Fibroblast of skin of scalp (primary cell): ENCODE results near the gene SERINC2.
A peak's percentile ranks its signal among the peaks of the same experiment; 100 is the strongest.
"Not testable (repeated sequence)": the region's sequence is repeated elsewhere in the genome, so short reads cannot be mapped to it uniquely, and the experiment has no call there.

Source experiments
- DNase-seq: peaks from one replicate; pipeline ENCODE4 v3.0.0-alpha.2; 2013

The SERINC2 gene

DNA sequence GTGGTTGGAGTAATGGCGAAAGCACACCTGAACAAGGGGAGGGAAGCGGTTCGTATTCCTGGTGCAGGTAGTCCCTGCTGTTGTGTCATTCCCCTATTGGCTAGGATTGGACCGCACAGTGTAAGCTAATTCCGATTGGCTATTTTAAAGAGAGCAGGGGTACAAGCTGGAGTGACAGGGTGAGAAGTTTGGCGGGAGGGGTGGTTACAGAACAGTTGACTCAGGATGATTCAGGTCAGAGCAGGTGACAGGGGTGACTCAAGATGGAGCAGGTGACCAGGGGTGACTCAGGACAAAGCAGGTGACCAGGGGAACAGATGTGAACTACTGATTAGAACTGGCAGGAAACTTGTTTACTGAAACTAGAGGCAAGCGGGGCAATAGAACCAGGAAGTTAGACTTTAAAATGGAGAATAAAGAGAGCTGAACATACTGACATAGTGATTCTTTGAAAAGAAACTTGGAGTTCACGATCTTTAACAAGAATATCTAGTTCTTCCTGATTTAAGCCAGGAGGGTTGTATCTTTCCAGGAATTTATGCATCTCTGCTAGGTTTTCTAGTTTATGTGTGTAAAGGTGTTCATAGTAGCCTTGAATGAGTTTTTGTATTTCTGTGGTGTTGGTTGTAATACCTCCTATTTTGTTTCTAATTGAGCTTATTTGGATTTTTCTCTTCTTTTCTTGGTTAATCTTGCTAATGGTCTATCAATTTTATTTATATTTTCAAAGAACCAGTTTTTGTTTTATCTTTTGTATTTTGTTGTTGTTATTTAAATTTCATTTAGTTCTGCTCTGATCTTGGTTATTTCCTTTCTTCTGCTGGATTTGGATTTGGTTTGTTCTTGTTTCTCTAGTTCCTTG lies 58.7 kb downstream of the SERINC2 start:
- not testable (repeated sequence) for DNase-seq

DNA sequence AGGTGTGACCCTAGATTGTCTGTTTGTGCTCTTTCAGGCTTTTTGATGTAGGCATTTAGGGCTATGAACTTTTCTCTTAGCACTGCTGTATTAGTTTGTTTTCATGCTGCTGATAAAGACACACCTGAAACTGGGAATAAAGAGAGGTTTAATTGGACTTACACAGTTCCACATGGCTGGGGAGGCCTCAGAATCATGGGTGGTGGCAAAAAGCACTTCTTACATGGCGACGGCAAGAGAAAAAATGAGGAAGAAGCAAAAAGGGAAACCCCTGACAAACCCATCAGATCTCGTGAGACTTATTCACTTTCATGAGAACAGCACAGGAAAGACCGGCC lies 59.3 kb downstream of the SERINC2 start:
- DNase-seq, result not testable (repeated sequence)

DNA sequence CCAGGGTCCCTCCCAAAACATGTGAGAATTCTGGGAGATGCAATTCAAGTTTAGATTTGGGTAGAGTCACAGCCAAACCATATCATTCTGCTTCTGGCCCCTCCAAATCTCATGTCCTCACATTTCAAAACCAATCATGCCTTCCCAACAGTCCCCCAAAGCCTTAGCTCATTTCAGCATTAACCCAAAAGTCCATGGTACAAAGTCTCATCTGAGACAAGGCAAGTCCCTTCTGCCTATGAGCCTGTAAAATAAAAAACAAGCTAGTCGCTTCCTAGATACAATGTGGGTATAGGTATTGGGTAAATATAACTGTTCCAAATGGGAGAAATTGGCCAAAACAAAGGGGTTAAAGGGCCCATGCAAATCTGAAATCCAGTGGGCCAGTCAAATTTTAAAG lies 59.7 kb downstream of the SERINC2 start:
- DNase-seq, result not testable (repeated sequence)

DNA sequence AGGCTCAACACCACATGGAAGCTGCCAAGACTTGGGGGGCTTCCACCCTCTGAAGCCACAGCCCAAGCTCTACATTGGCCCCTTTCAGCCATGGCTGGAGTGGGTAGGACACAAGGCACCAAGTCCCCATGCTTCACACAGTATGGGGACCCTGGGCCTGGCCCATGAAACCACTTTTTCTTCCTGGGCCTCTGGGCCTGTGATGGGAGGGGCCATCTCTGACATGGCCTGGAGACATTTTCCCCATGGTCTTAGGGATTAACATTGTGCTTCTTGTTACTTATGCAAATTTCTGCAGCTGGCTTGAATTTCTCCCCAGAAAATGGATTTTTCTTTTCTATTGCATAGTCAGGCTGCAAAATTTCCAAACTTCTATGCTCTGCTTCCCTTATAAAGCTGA lies 60.5 kb downstream of the SERINC2 start:
- not testable (repeated sequence) for DNase-seq

DNA sequence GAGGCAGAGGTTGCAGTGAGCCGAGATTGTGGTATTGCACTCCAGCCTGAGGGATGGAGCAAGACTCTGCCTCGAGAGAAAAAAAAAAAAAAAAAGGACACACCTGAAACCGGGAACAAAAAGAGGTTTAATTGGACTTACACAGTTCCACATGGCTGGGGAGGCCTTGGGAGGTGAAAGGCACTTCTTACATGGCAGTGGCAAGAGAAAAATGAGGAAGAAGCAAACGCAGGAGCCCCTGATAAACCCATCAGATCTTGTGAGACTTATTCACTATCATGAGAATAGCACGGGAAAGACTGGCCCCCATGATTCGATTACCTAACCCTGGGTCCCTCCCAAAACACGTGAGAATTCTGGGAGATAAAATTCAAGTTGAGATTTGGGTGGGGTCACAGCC lies 61.6 kb downstream of the SERINC2 start:
- DNase-seq, result not testable (repeated sequence)

DNA sequence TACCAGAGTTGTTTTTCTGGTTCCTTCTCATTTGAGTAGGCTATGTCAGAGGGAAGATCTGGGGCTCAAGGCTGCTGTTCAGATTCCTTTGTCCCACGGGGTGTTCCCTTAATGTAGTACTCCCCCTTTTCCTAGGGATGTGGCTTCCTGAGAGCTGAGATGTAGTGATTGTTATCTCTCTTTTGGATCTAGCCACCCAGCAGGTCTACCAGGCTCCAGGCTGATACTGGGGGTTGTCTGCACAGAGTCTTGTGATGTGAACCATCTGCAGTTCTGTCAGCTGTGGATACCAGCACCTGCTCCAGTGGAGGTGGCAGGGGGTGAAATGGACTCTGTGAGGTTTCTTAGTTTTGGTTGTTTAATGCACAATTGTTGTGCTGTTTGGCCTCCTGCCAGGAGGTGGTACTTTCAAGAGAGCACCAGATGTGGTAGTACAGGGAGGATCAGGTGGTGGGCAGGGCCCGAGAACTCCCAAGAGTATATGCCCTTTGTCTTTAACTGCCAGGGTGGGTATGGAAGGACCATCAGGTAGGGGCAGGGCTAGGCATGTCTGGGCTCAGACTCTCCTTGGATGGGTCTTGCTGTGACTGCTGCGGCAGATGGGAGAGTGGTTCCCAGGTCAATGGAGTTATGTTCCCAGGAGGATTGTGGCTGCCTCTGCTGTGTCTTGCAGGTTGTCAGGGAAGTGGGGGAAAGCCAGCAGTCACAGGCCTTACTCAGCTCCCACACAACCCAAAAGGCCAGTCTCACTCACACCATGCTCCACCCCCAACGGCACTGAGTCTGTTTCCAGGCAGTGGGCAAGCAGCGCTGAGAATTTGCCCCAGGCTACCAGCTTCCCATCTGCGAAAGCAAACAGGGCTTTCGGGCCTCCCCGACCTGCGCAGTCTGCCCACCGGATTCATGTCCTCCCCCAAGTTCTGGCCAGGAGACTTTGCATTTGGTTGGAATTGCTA lies 64.2 kb downstream of the SERINC2 start:
- DNase-seq, result no peak

DNA sequence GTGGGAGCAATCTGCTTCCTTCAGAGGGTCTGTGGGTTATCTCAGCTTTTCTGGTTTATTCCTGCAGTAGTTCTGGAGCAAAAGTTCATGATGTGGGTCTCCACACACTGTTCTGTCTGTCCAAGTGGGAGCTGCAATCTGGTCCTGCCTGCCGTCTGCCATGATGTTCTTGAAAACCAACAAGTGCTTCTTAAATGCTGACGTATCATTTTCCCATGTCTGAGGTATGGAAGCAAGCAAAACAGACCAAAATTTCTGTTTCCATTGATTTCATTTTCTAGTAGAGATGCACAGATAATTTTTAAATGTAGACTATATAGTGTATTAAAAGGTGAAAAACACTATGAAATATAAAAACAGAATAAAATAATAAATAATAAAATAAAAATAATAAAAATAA lies 65.2 kb downstream of the SERINC2 start:
- no peak for DNase-seq

DNA sequence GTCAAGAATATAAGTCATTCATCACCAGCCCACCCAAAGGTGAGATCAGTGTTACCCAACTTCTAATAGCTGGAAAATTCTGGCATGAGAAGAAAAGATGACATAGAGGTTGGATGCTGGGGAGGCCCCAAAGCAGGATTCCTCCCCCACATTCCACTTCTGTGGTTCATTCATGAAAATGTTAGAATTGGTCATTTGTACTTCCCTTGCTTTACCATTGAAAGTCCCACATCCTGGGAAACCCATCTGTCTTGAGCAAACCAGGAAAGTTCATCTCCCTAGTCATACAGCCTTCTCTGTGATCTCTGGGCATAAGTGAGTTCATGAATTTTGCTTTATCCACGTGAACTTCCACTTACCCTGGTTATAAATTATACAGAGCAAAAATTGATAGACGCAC lies 66.8 kb downstream of the SERINC2 start:
- no peak for DNase-seq

DNA sequence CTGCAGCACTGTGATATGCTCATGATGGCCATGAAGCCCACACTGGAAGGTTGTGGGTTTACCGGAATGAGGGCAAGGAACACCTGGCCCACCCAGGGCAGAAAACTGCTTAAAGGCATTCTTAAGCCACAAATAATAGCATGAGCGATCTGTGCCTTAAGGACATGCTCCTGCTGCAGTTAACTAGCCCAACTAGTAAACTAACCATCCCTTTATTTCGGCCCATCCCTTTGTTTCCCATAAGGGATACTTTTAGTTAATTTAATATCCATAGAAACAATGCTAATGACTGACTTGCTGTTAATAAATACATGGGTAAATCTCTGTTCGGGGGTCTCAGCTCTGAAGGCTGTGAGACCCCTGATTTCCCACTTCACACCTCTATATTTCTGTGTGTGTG lies 67.4 kb downstream of the SERINC2 start:
- DNase-seq, result not testable (repeated sequence)

DNA sequence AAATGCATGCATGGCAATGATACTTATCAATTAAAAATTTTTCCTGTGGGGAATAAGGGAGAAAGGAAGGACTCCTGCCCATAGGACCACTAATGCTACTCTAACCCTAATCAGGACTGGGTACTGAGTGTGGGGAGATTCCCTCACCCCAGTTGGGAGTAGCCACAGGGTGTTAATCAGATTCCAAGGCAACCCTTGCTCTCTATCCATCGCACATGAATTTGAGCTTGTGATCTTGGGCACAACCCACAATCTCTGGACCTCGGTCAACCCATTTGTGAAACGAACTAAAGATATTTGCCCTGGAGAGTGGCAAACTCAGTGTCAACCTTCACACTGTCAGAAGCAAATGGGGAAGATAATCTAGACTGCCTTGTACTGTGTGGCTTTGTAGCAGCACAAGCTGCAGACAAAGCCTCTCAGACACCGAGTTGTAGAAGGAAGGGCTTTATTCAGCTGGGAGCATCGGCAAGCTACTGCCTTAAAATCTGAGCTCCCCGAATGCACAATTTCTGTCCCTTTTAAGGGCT lies 69.5 kb downstream of the SERINC2 start:
- no peak for DNase-seq

DNA sequence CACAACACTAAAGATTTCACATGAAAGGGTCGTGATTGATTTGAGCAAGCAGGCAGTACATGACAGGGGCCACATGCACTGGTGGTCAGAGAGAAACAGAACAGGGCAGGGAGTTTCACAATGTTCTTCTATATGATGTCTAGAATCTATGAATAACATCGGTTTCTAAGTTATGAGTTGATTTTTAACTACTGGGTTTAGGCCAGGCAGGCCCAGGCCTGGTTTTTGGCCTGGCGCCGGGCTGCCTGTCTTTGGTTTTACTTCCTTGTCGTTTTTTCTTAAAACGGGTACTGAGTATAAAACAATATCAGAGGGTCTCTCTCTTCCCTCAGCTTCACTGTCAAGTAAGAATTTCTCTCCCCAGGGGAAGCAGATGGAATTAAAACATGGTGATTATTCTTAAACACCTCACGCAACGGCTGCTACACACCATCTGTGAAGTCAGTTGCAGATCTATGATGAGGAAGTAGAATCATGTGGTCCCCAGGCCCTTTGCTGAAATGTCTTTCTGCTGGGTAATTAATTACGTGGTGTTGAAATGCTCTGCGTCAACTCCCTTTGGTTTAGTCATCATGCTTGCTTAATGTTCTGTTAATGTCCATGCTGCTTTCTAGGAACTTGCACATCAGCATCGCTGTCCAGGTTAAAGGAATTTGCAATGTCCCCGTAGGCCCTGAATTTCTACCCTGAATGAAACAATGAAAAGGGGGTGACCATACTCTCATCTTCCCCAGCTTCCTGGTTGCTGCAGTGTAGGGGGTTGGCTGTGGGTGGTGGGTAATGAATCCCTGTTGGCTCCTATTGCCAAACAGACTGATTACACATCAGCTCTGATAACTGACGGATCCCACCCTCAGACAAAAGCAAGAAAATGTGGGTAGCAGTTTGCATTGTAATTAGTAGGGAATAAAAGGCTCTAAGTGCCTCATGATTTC lies 70.3 kb downstream of the SERINC2 start:
- peak; percentile 91 for DNase-seq
